H9 (cell line): ENCODE data around the gene SRGAP2C. TPM values are rescaled to one million over a fixed set of nuclear protein-coding genes. Genes with fewer than 3 reads are reported as not detected.
"Not testable (repeated sequence)": the region's sequence is repeated elsewhere in the genome, so short reads cannot be mapped to it uniquely, and the experiment has no call there.

Experiments
- DNase-seq: peaks from one replicate; pipeline ENCODE4 v3.0.0-alpha.2; 2017
- H2AFZ ChIP-seq: one replicate; pipeline ENCODE4 v1.6.1; 2013; ENCODE audit warnings: mild to moderate bottlenecking, low read length, control low read depth, moderate library complexity
- H2AK5ac ChIP-seq: 2 replicates; pipeline ENCODE4 v1.6.1; 2013; ENCODE audit warnings: low read length, control low read depth, mixed read lengths; ENCODE audit not compliant: insufficient read length
- H2BK120ac ChIP-seq: one replicate; pipeline ENCODE4 v1.6.1; 2013; ENCODE audit warnings: low read depth, mild to moderate bottlenecking, low read length, control low read depth, inconsistent platforms; ENCODE audit not compliant: poor library complexity, severe bottlenecking
- H2BK12ac ChIP-seq: 2 replicates; pipeline ENCODE4 v1.6.1; 2013; ENCODE audit warnings: low read length, control low read depth, mixed read lengths, low read depth; ENCODE audit not compliant: insufficient read length
- H2BK15ac ChIP-seq: 2 replicates; pipeline ENCODE4 v1.6.1; 2013; ENCODE audit warnings: low read depth, low read length, control low read depth
- H2BK20ac ChIP-seq: one replicate; pipeline ENCODE4 v1.6.1; 2013; ENCODE audit warnings: low read depth, mild to moderate bottlenecking, low read length, control low read depth, inconsistent platforms; ENCODE audit not compliant: poor library complexity, severe bottlenecking
- H2BK5ac ChIP-seq: 2 replicates; pipeline ENCODE4 v1.6.1; 2013; ENCODE audit warnings: low read length, control low read depth, mixed read lengths; ENCODE audit not compliant: insufficient read length
- H3K14ac ChIP-seq: 2 replicates; pipeline ENCODE4 v1.6.1; 2013; ENCODE audit warnings: low read length, control low read depth; ENCODE audit not compliant: insufficient read depth
- H3K18ac ChIP-seq: 2 replicates; pipeline ENCODE4 v1.6.1; 2013; ENCODE audit warnings: low read depth, mild to moderate bottlenecking, mixed read lengths, low read length, control low read depth; ENCODE audit not compliant: insufficient read length
- H3K23ac ChIP-seq: 2 replicates; pipeline ENCODE4 v1.6.1; 2013; ENCODE audit warnings: low read length, control low read depth, mixed read lengths, low read depth; ENCODE audit not compliant: insufficient read length
- H3K23me2 ChIP-seq: 2 replicates; pipeline ENCODE4 v1.6.1; 2013; ENCODE audit warnings: low read depth, mild to moderate bottlenecking, mixed read lengths, low read length, control low read depth; ENCODE audit not compliant: insufficient read length, poor library complexity, severe bottlenecking
- H3K27ac ChIP-seq: 2 replicates; pipeline ENCODE4 v1.5.1; 2013; ENCODE audit warnings: low read length, control low read depth, mixed read lengths, low read depth; ENCODE audit not compliant: insufficient read length
- H3K27me3 ChIP-seq: 2 replicates; pipeline ENCODE4 v1.6.1; 2013; ENCODE audit warnings: low read length, control low read depth, inconsistent platforms; ENCODE audit not compliant: insufficient read depth
- H3K4ac ChIP-seq: 2 replicates; pipeline ENCODE4 v1.6.1; 2013; ENCODE audit warnings: low read depth, mild to moderate bottlenecking, control low read depth, inconsistent platforms, low read length, moderate library complexity
- H3K4me1 ChIP-seq: 2 replicates; pipeline ENCODE4 v1.6.1; 2013; ENCODE audit warnings: low read length, control low read depth, inconsistent platforms; ENCODE audit not compliant: insufficient read depth
- H3K4me2 ChIP-seq: 2 replicates; pipeline ENCODE4 v1.6.1; 2013; ENCODE audit warnings: low read length, control low read depth, mixed read lengths; ENCODE audit not compliant: insufficient read length, insufficient read depth
- H3K56ac ChIP-seq: 2 replicates; pipeline ENCODE4 v1.6.1; 2013; ENCODE audit warnings: low read depth, mild to moderate bottlenecking, mixed read lengths, low read length, control low read depth; ENCODE audit not compliant: insufficient read length
- H3K79me1 ChIP-seq: 2 replicates; pipeline ENCODE4 v1.6.1; 2013; ENCODE audit warnings: low read depth, mild to moderate bottlenecking, moderate library complexity, low read length, control low read depth, inconsistent platforms; ENCODE audit not compliant: insufficient read depth, poor library complexity, severe bottlenecking
- H3K79me2 ChIP-seq: 2 replicates; pipeline ENCODE4 v1.6.1; 2013; ENCODE audit warnings: low read length, control low read depth, inconsistent platforms; ENCODE audit not compliant: insufficient read depth
- H3K9ac ChIP-seq: 2 replicates; pipeline ENCODE4 v1.6.1; 2013; ENCODE audit warnings: low read length, control low read depth, mixed read lengths; ENCODE audit not compliant: insufficient read length; ENCODE audit errors: extremely low read depth
- H3K9me3 ChIP-seq: one replicate; pipeline ENCODE4 v1.6.1; 2013; ENCODE audit warnings: low read depth, low read length, inconsistent platforms; ENCODE audit not compliant: control insufficient read depth
- H3T11ph ChIP-seq: one replicate; pipeline ENCODE4 v1.6.1; 2013; ENCODE audit warnings: mild to moderate bottlenecking, low read length, control low read depth, inconsistent platforms
- H4K20me1 ChIP-seq: one replicate; pipeline ENCODE4 v1.6.1; 2013; ENCODE audit not compliant: control insufficient read depth, insufficient read length, insufficient read depth
- H4K5ac ChIP-seq: 2 replicates; pipeline ENCODE4 v1.6.1; 2013; ENCODE audit warnings: low read depth, mild to moderate bottlenecking, mixed read lengths, low read length, control low read depth; ENCODE audit not compliant: insufficient read length
- H4K8ac ChIP-seq: replicated peaks from 2 replicates; pipeline ENCODE4 v1.6.1; 2013; ENCODE audit warnings: low read length, control low read depth, mixed read lengths, low read depth; ENCODE audit not compliant: insufficient read length
- H4K91ac ChIP-seq: 2 replicates; pipeline ENCODE4 v1.6.1; 2013; ENCODE audit warnings: low read depth, mild to moderate bottlenecking, moderate library complexity, mixed read lengths, low read length, control low read depth; ENCODE audit not compliant: insufficient read length
- H3K27ac Mint-ChIP-seq, 3 experiments: 2 replicates in 2 of 3; 3 replicates in 1 of 3; pipeline ENCODE4 v1.8.0; 2020 to 2021; ENCODE audit warnings: mixed read lengths in 3 of 3, mild to moderate bottlenecking in 1 of 3, moderate library complexity in 1 of 3
- H3K27me3 Mint-ChIP-seq: 2 replicates; pipeline ENCODE4 v1.8.0; 2021; ENCODE audit warnings: low read depth, mild to moderate bottlenecking, moderate library complexity, mixed read lengths
- H3K36me3 Mint-ChIP-seq, 3 experiments: 2 replicates in 2 of 3; 3 replicates in 1 of 3; pipeline ENCODE4 v1.8.0; 2020 to 2021; ENCODE audit warnings: low read depth in 3 of 3, mixed read lengths in 3 of 3; ENCODE audit not compliant: insufficient read depth in 1 of 3
- H3K4me1 Mint-ChIP-seq, 2 experiments: 2 replicates each; pipeline ENCODE4 v1.8.0; 2020; ENCODE audit warnings: mixed read lengths in 2 of 2
- H3K4me3 Mint-ChIP-seq, 2 experiments: 2 replicates in 1 of 2; 3 replicates in 1 of 2; pipeline ENCODE4 v1.8.0; 2020 to 2021; ENCODE audit warnings: mild to moderate bottlenecking in 2 of 2, mixed read lengths in 2 of 2, moderate library complexity in 1 of 2
- H3K9me3 Mint-ChIP-seq, 2 experiments: 2 replicates in 1 of 2; 3 replicates in 1 of 2; pipeline ENCODE4 v1.8.0; 2020; ENCODE audit warnings: mild to moderate bottlenecking in 2 of 2, mixed read lengths in 2 of 2, moderate library complexity in 1 of 2
- WGBS: extraction: QIAGEN DNeasy Blood & Tissue Kit; methylation state at CpG from one replicate; pipeline ENCODE4 v1.1.7; 2013; ENCODE audit warnings: missing lambda C conversion rate, low lambda C conversion rate, mixed read lengths; ENCODE audit not compliant: insufficient read length; ENCODE audit errors: extremely low coverage; 5-methylcytosine and 5-hydroxymethylcytosine counted together
- total RNA-seq: library from RNA; stranded (reverse); gene quantifications from 2 replicates; pipeline ENCODE4 v1.2.1, GENCODE V29; 2021

Gene SRGAP2C
- total RNA-seq, 1 experiment from 2014 or later: 16.5 TPM

DNA sequence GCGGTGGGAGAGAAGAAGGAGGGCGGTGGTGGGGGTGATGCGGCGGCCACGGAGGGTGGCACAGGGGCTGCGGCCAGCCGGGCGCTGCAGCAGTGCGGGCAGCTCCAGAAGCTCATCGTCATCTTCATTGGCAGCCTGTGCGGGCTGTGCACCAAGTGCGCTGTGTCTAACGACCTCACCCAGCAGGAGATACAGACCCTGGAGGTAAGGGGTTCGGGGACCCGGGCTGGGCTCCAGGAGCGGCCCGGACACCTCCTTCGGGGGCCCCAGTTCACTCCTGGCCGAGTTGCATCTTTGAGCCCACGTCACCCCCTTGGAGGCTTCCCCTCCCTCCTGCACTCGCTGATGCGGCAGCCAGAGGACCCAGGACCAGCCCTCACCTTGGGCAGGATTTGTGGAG, 212.3 kb downstream of the SRGAP2C start:
- not testable (repeated sequence) for H3K23ac ChIP-seq, H3K14ac ChIP-seq, H3K27ac ChIP-seq, H2BK12ac ChIP-seq, H3T11ph ChIP-seq, H3K9ac ChIP-seq, H3K18ac ChIP-seq, H4K20me1 ChIP-seq, H3K56ac ChIP-seq, H2AFZ ChIP-seq, H4K91ac ChIP-seq, H3K27me3 ChIP-seq, H3K9me3 ChIP-seq, H3K79me2 ChIP-seq, H3K4me1 ChIP-seq, H4K8ac ChIP-seq, DNase-seq, H2BK120ac ChIP-seq, H2BK15ac ChIP-seq, H3K27ac Mint-ChIP-seq, H2BK5ac ChIP-seq, H3K79me1 ChIP-seq, H3K4ac ChIP-seq, H4K5ac ChIP-seq, H2AK5ac ChIP-seq, H2BK20ac ChIP-seq, H3K23me2 ChIP-seq
- Mint-ChIP-seq H3K4me1 (peaks cover 2 to 15% of the 10 kb centered on the region in 2 experiments; a peak in 2 of 4 replicates), H3K36me3 (peaks cover 14 to 19% (median 16%) of the 10 kb centered on the region in 3 experiments), H3K9me3 (peaks cover 14 to 18% of the 10 kb centered on the region in 2 experiments), H3K27me3 (peaks cover 32% of the 10 kb centered on the region), H3K4me3 (peak overlapping the region; percentile 79 to 89)
- WGBS: no CpG with 5 or more reads among the region's 22 CpGs
- H3K4me2 ChIP-seq: peak overlapping the region; percentile 25

DNA sequence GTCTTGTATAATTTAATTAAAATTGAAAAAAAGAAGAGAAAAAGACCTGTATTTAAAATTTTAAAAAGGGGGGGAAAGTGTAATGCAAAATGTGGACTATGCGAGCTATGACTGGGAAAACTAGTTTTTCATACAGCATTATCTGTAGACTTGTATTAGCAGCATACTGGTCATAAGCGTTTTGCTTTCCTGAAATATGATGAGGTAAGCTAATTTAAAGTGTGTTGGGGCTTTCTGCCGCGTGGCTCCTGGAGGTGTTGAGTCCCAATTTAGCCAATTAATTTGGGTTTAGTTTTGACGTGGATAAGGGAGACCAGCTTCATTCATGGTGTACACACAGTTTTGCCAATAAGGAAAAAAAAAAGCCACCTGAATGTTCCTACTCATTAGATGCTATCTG, 214.4 kb downstream of the SRGAP2C start:
- Mint-ChIP-seq H3K4me1 (peaks cover 3 to 16% of the 10 kb centered on the region in 2 experiments; a peak in 2 of 4 replicates), H3K36me3 (peaks cover 16 to 19% (median 18%) of the 10 kb centered on the region in 3 experiments), H3K27me3 (peaks cover 33% of the 10 kb centered on the region), H3K9me3 (peaks cover 16 to 27% of the 10 kb centered on the region in 2 experiments)
- H3K23me2 ChIP-seq, H4K91ac ChIP-seq, H2BK15ac ChIP-seq, H2BK12ac ChIP-seq, DNase-seq, H3K79me2 ChIP-seq, H2BK120ac ChIP-seq, H4K20me1 ChIP-seq, H3K79me1 ChIP-seq, H3K27ac ChIP-seq, H2AK5ac ChIP-seq, H3K9me3 ChIP-seq, H2BK20ac ChIP-seq, H2AFZ ChIP-seq, H3K27me3 ChIP-seq, H3K14ac ChIP-seq, H3K27ac Mint-ChIP-seq, H3K4me3 Mint-ChIP-seq, H3K9ac ChIP-seq, H3K4ac ChIP-seq, H3K23ac ChIP-seq, H3K56ac ChIP-seq, H3K4me1 ChIP-seq, H4K8ac ChIP-seq, H3K18ac ChIP-seq, H3T11ph ChIP-seq, H3K4me2 ChIP-seq, H4K5ac ChIP-seq, H2BK5ac ChIP-seq: not testable (repeated sequence)
- no CpG with 5 or more reads among the region's 5 CpGs for WGBS
